GM10847 (cell line): ENCODE results near the gene MPV17.

ENCODE experiments used
- POLR2A ChIP-seq: IDR thresholded peaks from 2 replicates; pipeline ENCODE4 v1.6.1; 2011; ENCODE audit not compliant: insufficient read length; ENCODE audit errors: extremely low read depth

Gene MPV17, protein sequence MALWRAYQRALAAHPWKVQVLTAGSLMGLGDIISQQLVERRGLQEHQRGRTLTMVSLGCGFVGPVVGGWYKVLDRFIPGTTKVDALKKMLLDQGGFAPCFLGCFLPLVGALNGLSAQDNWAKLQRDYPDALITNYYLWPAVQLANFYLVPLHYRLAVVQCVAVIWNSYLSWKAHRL

DNA sequence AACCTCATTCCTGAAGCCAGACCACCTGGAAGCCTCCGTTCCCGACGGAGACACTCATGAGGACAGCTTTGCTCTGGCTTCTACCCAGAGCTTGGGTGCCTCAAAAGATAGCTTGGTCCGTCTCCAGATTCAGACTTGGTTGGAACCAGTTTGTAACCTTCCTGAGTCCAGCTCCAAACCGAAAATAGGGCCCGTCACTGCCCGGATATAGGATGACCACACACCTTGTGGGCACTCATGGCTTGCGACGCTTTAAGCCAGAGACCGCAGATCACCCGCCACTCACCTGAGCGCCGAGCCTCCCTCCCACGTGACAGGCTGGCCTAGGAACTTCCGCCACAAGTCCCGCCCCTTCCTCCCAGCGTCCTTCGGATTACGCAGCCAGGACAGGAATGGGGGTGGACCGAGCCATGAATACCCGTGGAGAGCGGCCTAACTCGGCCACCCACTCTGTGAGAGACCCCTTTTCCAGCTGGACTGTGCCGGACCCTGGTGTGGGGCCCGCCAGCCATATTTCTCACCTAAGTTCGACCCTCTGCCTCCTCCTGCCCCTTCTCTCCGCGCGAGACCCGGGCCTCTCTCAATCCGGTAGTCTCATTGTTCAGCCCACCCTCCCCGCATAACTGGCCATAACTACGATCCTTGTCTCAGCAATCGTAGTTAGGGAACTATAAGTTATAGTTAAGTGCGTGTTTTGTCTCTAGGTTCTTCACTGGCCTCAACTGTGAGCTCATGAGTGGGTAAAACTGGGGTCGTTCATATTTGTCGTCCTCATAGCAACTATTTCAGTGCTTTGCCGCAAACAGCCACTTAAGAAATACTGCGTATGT, at the start of gene MPV17:
MPV17 (minus strand) TSS at position 332 of the 830 bp plus-strand sequence. CDS start 580 bp downstream, outside the sequence.
- TF ChIP-seq POLR2A = peak; percentile 81

DNA sequence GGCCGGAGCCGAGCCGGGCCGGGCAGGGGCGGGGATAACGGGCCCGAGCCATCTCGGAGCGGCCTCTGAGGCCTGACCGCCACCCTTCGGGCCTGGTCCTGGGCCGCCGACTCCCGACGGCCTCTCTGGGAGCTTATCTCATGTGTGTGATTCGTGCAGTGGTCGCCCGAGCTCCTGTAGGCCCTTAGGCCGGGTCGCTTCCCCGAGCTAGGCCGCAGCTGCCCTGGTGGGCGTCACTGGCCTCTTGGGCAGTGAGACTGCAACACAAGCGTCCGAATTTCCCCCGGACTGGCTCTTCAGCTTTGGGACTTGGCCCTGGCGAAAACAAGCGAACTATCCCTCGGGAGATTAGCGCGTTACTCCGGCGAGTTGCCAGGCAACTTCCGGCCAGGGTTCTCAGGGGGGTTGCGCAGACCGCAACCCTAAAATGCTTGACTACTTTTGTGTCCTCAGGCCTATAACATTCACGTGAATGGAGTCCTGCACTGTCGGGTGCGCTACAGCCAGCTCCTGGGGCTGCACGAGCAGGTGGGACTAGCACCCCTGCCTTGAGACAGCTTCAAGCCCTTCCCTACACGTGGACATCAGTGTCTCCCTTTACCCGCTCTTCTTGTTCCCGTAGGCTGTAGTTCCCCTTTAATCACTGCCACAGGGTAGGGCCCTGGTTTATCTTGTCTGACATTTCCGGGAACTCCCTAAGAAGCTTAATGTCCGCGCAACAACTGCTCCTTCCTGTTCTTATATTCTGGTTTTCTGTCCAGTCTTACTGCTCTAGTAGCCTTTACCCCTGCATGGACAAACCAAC, 48.1 kb upstream of the MPV17 start:
- TF ChIP-seq POLR2A = peak; percentile 32

DNA sequence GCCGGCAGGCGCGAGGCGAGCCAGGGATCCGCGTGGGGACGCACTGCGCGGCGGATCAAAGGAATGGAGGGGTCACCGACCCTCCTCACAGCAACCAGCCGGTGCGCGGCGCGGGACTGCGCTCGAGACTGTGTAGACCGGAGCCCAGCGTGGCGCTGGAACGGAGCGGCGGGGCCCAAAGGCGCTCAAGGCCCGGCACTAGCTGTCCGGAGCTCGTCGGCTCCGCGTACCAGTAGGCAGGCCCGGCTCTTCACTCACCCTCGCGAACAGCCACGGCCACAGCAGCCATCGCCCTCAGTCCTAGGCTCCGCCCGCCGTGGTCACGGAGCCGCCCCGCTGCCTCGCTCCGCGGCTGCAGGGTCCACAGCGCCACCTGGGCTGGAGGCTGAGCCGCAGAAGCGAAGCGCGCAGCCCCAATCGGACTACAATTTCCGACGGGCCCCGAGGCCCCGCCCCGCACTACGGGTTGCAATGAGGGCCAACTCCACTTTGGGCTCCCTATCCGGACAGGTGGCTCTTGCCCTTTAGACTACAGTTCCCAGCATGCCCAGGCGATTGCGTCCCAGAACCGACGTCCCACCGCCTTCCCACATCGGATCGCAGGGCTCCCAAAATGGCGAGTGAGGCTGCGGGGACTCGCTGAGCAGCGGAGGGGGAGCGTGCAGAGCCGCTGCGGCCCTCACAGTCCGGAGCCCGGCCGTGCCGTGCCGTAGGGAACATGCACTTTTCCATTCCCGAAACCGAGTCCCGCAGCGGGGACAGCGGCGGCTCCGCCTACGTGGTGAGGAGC, 47.3 kb upstream of the MPV17 start, which contains the start of the genes EIF2B4 and SNX17:
EIF2B4 (minus strand) TSS at position 313 of the 790 bp plus-strand sequence; CDS start at position 289, 24 bp downstream.
SNX17 (plus strand) TSS at position 591 of the 790 bp plus-strand sequence; CDS start at position 719, 128 bp downstream.
- TF ChIP-seq POLR2A = peak; percentile 80

DNA sequence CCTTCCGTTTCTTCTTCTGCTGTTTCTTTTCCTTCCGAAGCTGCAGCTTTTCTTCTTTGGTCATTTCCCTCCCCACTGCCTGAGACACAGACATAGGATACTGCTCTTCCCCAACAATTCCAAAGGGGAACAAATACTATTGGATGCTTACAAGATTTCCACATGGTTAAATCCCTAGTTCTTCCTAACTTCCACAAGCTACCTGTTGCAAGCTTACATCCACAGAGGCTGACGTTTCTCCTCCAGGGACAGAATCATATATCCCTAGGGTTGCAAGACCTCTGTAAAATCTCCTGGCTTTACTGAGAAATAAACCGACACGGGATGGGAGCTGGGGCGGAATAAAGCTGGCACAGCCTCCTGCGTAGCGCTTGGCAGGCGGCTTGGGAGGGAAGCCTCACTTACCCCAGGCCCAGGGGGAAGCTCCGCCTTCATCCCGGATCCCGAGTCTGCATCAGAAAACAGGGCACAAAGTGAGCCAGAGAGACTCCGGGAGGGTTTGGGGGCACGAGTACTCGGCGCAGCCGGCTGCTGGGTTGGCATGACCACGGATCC, 46.7 kb upstream of the MPV17 start:
- TF ChIP-seq POLR2A = no peak

DNA sequence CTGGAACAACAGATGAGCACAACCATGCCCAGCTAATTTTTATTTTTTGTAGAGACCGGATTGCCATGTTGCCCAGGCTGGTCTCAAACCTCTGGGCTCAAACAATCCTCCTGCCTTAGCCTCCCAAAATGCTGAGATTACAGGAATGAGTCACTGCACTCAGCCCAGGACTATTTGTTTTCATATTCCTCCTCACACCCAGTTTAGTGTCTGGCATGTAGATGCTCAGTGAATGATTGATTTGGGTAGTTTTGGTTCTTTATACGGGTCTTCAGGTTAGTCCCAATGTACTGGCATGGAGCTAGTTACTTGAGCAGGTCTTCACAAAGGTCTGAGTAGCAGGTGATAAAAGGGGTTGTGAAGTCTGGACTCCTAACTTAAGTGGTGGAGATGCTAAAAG, 41.0 kb upstream of the MPV17 start:
- TF ChIP-seq POLR2A = no peak

DNA sequence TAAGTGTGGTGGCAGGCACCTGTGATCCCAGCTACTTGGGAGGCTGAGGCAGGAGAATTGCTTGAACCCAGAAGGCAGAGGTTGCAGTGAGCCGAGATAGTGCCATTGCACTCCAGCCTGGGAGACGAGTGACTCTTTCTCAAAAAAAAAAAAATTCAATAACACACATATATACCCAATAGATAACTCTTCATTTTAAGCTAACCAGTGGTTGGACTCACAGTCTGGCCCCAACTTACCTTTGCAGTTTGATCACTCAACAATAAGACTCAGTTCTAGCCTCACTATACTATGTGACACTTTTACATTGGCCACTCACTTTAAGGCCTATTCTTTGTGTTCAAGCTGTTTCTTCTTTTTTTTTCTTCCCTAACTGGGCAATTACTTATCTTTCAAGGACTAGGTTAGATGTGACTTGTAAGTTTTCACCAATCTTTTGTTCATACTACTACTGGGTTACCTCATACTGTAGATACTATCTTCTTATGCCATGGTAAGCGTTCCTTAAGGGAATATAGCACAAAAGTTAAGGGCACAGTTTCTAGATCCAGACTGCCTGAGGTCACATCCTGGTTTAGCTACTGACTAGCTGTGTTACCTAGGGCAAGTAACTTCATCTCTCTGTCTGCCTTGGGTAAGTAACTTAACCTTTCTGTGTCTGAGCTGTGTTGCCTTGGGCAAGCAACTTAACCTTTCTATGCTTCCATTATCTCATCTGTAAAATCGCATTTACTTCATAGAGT, 40.0 kb upstream of the MPV17 start:
- TF ChIP-seq POLR2A = no peak

DNA sequence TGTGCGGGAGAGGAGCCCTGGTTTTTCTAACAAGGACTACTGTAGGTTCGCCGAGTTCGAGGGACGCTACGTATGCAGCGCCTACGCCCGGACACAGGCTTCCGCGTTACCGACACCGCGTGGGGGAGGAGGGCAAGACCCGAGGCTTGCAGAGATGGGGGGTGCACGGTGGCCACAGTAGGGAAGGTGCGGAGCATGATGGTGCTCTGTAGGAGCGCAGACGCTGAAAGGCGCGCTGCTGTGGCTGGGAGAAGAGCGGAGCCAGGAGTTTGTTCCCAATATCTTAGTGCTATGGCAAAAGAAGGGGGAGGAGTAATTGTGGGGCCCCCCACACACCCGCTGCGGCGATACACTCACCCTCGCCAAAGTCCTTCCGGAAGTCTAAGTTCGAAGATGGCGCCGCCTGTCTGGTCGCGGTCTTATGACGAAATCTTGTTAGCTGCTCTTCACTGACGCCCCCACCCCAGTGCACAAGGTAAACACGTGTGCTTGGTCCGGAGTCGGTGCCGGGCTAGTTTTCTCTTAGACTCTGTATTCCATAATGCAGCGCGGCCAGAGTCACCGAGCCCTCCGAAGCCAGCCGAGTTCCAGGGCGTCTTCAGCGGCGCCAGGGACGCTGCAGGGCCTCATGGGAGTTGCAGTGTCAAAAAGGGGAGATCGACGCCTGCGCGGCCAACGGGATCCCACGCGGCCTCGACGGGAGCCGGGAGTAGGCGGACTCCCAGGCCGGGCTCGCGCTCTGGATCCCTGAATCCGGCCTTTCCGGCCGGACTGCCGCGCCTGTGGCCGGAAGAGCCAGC, 33.7 kb upstream of the MPV17 start, which contains the start of gene GTF3C2:
GTF3C2 (minus strand) TSS at position 383 of the 800 bp plus-strand sequence. CDS start 13,210 bp downstream, outside the sequence.
- peak; percentile 62 for TF ChIP-seq POLR2A

DNA sequence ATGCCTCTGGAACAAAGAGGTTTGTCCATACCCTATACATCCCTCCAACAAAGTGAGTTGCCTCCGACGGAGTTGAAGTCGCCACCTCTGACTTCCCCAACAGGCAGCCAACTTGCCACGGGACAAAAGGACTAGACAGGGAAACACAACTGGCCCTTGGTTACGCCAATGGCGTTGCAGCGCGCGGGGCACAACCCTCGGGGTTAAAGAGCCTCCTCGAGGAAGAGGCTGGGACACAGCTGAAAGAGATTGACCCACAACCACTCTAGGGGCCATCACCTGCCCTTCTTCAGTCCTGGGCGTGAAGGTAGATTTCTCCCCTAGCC, 33.1 kb upstream of the MPV17 start:
- no peak for TF ChIP-seq POLR2A

DNA sequence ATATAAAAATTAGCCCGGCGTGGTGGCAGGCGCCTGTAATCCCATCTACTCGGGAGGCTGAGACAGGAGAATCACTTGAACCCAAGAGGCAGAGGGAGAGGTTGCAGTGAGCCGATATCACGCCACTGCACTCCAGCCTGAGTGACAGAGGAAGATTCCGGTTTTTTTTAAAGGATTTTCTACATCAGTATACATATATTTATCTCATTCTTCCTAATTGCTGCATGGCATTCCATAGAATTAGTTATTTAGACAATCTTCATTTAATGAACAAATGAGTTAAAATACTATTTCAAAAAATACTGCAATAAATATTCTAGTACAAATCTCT, 31.7 kb upstream of the MPV17 start:
- no peak for TF ChIP-seq POLR2A

DNA sequence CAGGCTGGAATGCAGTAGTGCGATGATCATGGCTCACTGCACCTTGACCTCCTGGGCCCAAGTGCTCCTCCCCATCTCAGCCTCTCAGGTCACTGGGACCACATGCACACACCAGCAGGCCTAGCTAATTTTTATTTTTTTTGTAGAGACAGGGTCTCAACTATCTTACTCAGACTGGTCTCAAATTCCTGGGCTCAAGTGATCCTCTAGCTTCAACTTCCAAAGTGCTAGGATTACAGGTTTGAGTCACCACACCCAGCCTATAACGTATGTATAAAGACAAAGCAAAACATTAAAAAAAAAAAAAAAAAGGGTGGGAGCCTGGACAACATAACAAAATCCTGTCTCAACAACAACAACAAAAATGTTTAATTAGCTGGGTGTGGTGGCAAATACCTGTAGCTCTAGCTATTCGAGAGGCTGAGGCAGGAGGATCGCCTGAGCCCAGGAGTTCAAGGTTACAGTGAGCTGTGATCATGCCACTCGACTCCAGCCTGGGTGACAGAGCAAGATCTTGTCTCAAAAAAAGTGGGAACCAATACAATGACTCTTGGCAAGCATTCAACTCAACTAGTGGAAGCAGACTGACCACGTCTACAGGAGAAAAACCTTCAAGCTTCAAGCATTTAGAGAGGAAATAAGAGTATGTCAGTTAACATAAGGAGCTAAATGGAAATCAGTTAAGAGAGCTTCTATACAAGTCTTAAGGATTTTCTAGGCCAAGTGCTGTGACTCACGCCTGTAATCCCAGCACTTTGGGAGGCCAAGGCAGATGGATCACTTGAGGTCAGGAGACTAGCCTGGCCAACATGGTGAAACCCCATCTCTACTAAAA, 31.1 kb upstream of the MPV17 start:
- TF ChIP-seq POLR2A = no peak

DNA sequence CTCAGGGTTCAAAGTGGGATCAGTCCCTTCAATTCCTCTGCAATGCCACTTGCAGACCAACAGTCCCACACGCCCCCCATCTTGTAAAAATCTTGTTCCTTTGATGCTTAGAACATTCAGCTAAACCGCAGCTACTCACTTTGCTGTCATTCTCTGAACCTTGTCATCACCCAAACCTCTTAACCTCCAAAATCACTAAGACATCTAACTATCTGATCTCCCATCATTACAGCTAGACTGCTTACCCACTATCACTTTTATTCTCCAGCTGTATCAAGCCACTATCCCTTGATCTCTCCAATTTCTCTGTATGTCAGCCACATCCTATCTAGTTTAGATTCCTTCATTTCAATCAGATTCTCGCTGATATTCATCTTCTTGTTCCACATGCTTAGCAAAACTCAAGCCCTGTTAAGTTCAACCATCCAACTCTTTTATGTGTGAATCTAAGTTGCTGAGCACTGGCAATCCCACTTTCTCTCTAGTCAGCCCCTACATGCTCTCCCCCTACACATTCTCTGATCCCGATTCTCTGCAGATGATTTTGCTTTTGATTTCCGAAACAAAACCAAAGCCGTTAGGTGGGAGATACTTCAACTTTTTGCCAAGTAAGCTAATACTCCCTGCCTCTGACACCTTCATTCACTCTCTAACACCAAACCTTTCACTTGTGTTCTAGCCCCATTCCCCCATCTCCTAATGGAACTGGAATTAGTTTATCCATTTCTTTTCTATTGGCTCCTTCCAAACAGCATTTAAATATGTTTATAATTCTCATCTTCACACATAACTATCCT, 29.1 kb upstream of the MPV17 start:
- TF ChIP-seq POLR2A = no peak
